ENCODE measurements around the gene CD53.

Gene CD53

GRCh38 chr1:110878993-110879392 lies 6.0 kb downstream of the CD53 start:
- ATAC-seq (replicated peaks; ENCODE audit: extremely low read depth, poor library complexity, severe bottlenecking) (no peak), DNase-seq (ENCODE audit: low spot score in 2 of 2) (no peak)
- Mint-ChIP-seq H3K4me3 (peak overlapping the region; percentile 77), H3K36me3 (ENCODE audit: insufficient read depth) (peaks cover 47% of the 10 kb centered on the region), H3K27ac (ENCODE audit: low read depth) (peak overlapping the region; percentile 94), H3K4me1 (peaks cover 80% of the 10 kb centered on the region), H3K27me3 (no peaks in the 10 kb centered on the region), H3K9me3 (no peaks in the 10 kb centered on the region)

GRCh38 chr1:110879758-110880606 lies 7.0 kb downstream of the CD53 start:
- H3K4me1 Mint-ChIP-seq: peaks cover 87% of the 10 kb centered on the region
- H3K9me3 Mint-ChIP-seq: no peaks in the 10 kb centered on the region
- DNase-seq (ENCODE audit: low spot score in 2 of 2): peak in 1 of 2 donors; percentile 36
- H3K36me3 Mint-ChIP-seq (ENCODE audit: insufficient read depth): peaks cover 43% of the 10 kb centered on the region
- peak overlapping the region; percentile 77 for H3K4me3 Mint-ChIP-seq
- H3K27ac Mint-ChIP-seq (ENCODE audit: low read depth): peak overlapping the region; percentile 94
- peak; percentile 62 for ATAC-seq (replicated peaks; ENCODE audit: extremely low read depth, poor library complexity, severe bottlenecking)
- H3K27me3 Mint-ChIP-seq: no peaks in the 10 kb centered on the region

DNA sequence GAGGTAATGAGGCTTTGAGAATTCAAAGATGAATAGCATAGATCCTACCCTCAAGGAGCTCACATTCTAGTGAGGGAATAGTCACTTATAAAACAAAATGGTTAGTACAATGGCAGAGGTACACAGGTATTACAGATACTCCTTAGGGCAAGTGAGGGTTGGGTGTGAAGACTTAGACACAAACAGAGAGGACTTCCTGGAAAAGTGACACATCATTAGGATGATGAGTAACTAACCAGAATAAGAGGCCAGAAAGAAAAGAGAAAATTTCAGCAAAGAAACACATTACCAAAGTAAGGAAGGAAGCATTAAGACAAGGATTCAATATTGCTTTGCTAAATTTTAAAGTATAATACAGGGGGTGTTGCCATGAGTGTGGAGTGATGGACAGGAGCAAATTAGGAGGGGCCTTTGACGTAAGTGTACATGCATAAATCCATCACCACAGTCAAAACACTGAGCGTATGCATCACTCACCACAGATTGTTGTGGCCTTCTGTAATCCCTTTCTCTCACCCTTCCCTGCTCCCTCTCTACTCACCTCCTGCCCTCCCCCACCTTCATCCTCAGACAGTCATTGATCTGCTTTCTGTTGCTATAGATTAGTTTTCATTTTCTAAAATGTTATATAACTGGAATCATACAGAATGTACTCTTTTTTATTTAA lies 7.9 kb downstream of the CD53 start:
- no peaks in the 10 kb centered on the region for H3K9me3 Mint-ChIP-seq
- peak in 1 of 2 donors; percentile 44 for DNase-seq (ENCODE audit: low spot score in 2 of 2)
- H3K4me1 Mint-ChIP-seq: peaks cover 82% of the 10 kb centered on the region
- peak overlapping the region; percentile 77 for H3K4me3 Mint-ChIP-seq
- ATAC-seq (replicated peaks; ENCODE audit: extremely low read depth, poor library complexity, severe bottlenecking): peak; percentile 78
- H3K36me3 Mint-ChIP-seq (ENCODE audit: insufficient read depth): peaks cover 38% of the 10 kb centered on the region
- no peaks in the 10 kb centered on the region for H3K27me3 Mint-ChIP-seq
- peak overlapping the region; percentile 94 for H3K27ac Mint-ChIP-seq (ENCODE audit: low read depth)

- H3K4me3 Mint-ChIP-seq: peak overlapping the region; percentile 68
- no peak for DNase-seq (ENCODE audit: low spot score in 2 of 2)
Measured at GRCh38 chr1:110888049-110888448, 15.1 kb downstream of the CD53 start.

GRCh38 chr1:110888641-110889040 lies 15.7 kb downstream of the CD53 start:
- Mint-ChIP-seq H3K27ac (ENCODE audit: low read depth) (no peak overlapping the region), H3K9me3 (no peaks in the 10 kb centered on the region), H3K27me3 (no peaks in the 10 kb centered on the region), H3K4me1 (peaks cover 95% of the 10 kb centered on the region), H3K4me3 (peak overlapping the region; percentile 68), H3K36me3 (ENCODE audit: insufficient read depth) (peaks cover 58% of the 10 kb centered on the region)
- DNase-seq (ENCODE audit: low spot score in 2 of 2): no peak
- ATAC-seq (replicated peaks; ENCODE audit: extremely low read depth, poor library complexity, severe bottlenecking): no peak

More at GRCh38 chr1:110888049-110888448, 15.1 kb downstream of the CD53 start:
- Mint-ChIP-seq H3K27me3 (no peaks in the 10 kb centered on the region), H3K4me1 (peaks cover 95% of the 10 kb centered on the region), H3K9me3 (no peaks in the 10 kb centered on the region), H3K36me3 (ENCODE audit: insufficient read depth) (peaks cover 56% of the 10 kb centered on the region), H3K27ac (ENCODE audit: low read depth) (peak overlapping the region; percentile 18)
- ATAC-seq (replicated peaks; ENCODE audit: extremely low read depth, poor library complexity, severe bottlenecking): no peak

DNA sequence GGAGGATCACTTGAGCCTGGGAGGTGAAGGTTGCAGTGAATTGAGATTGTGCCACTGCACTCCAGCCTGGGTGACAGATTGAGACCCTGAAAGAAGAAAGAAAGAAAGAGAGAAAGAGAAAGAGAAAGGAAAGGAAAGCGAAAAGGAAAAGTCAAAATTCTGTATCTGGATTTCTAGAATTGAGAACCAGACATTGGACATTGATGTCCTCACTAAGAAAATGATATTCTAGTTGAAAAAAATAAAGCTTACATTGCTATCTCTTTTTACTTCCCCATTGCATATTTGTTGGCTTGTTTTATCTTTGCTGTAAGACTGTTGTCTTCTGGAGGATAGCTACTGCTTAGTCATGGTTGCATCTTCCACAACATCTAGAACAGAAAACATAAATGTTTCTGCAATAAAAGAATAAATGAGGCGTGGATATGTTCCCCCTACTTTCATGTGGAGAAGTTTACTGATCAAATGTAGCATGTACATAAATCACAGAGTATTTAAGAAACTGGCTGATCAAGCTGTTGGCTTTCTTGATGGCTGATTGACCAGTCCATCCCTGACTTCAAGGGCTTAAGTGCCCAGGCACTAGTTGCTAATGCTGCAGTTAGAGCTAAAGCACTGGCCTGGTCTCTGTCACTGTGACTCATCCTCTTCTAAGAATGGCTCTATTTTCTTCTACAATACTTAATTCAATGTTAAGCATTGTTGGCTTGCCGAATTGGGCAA lies 17.7 kb downstream of the CD53 start:
- Mint-ChIP-seq H3K27me3 (no peaks in the 10 kb centered on the region), H3K27ac (ENCODE audit: low read depth) (peak overlapping the region; percentile 91), H3K9me3 (no peaks in the 10 kb centered on the region), H3K4me1 (peaks cover 99% of the 10 kb centered on the region), H3K4me3 (peak overlapping the region; percentile 68), H3K36me3 (ENCODE audit: insufficient read depth) (peaks cover 74% of the 10 kb centered on the region)
- DNase-seq (ENCODE audit: low spot score in 2 of 2): no peak
- ATAC-seq (replicated peaks; ENCODE audit: extremely low read depth, poor library complexity, severe bottlenecking): no peak

GRCh38 chr1:110893908-110894490 lies 21.1 kb downstream of the CD53 start:
- DNase-seq (ENCODE audit: low spot score in 2 of 2) (no peak), ATAC-seq (replicated peaks; ENCODE audit: extremely low read depth, poor library complexity, severe bottlenecking) (no peak)
- H3K27me3 Mint-ChIP-seq: no peaks in the 10 kb centered on the region
- H3K27ac Mint-ChIP-seq (ENCODE audit: low read depth): peak overlapping the region; percentile 91
- H3K36me3 Mint-ChIP-seq (ENCODE audit: insufficient read depth): peaks cover 85% of the 10 kb centered on the region
- peak overlapping the region; percentile 62 for H3K4me3 Mint-ChIP-seq
- no peaks in the 10 kb centered on the region for H3K9me3 Mint-ChIP-seq
- peaks cover 91% of the 10 kb centered on the region for H3K4me1 Mint-ChIP-seq

- Mint-ChIP-seq H3K4me1 (peaks cover 74% of the 10 kb centered on the region), H3K27ac (ENCODE audit: low read depth) (peak overlapping the region; percentile 90), H3K9me3 (no peaks in the 10 kb centered on the region), H3K36me3 (ENCODE audit: insufficient read depth) (peaks cover 93% of the 10 kb centered on the region), H3K27me3 (no peaks in the 10 kb centered on the region), H3K4me3 (peak overlapping the region; percentile 60)
- ATAC-seq (replicated peaks; ENCODE audit: extremely low read depth, poor library complexity, severe bottlenecking): peak; percentile 84
- no peak for DNase-seq (ENCODE audit: low spot score in 2 of 2)
Measured at GRCh38 chr1:110896090-110896489, 23.1 kb downstream of the CD53 start.

- H3K4me3 Mint-ChIP-seq: no peak overlapping the region
- no peaks in the 10 kb centered on the region for H3K27me3 Mint-ChIP-seq
- H3K9me3 Mint-ChIP-seq: no peaks in the 10 kb centered on the region
- peak; percentile 34 for ATAC-seq (replicated peaks; ENCODE audit: extremely low read depth, poor library complexity, severe bottlenecking)
- H3K36me3 Mint-ChIP-seq (ENCODE audit: insufficient read depth): peaks cover 84% of the 10 kb centered on the region
- H3K4me1 Mint-ChIP-seq: peaks cover 68% of the 10 kb centered on the region
- H3K27ac Mint-ChIP-seq (ENCODE audit: low read depth): peak overlapping the region; percentile 90
- DNase-seq (ENCODE audit: low spot score in 2 of 2): no peak
Measured at GRCh38 chr1:110897681-110898080, 24.7 kb downstream of the CD53 start.

DNA sequence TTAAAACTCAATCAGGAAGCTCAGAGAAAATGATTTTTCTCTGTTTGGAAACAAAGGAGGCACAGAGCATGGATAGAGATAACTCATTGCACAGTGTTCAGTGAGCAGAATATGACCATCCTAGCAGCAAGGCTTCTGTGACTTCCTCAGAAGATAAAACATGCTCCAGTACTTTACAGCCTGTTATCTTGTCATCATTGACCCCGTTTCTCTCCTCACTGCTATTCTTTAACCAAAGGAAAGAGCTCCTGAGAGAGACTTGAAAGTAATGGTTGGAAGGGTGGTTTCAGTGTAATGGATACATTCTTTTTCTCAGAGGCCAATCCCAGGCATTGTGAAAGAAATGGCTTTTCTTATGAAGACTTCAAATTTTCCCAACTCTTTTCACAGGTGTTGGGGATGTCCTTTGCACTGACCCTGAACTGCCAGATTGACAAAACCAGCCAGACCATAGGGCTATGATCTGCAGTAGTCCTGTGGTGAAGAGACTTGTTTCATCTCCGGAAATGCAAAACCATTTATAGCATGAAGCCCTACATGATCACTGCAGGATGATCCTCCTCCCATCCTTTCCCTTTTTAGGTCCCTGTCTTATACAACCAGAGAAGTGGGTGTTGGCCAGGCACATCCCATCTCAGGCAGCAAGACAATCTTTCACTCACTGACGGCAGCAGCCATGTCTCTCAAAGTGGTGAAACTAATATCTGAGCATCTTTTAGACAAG lies 25.9 kb downstream of the CD53 start:
- Mint-ChIP-seq H3K4me1 (peaks cover 60% of the 10 kb centered on the region), H3K9me3 (no peaks in the 10 kb centered on the region), H3K36me3 (ENCODE audit: insufficient read depth) (peaks cover 76% of the 10 kb centered on the region), H3K27ac (ENCODE audit: low read depth) (peak overlapping the region; percentile 64), H3K27me3 (no peaks in the 10 kb centered on the region), H3K4me3 (no peak overlapping the region)
- ATAC-seq (replicated peaks; ENCODE audit: extremely low read depth, poor library complexity, severe bottlenecking) (no peak), DNase-seq (ENCODE audit: low spot score in 2 of 2) (no peak)

DNA sequence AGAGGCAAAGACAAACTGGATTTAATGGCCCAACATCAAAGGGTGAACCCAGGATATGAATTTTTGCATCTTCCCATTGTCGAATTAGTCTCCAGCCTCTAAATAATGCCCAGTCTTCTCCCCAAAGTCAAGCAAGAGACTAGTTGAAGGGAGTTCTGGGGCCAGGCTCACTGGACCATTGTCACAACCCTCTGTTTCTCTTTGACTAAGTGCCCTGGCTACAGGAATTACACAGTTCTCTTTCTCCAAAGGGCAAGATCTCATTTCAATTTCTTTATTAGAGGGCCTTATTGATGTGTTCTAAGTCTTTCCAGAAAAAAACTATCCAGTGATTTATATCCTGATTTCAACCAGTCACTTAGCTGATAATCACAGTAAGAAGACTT lies 26.5 kb downstream of the CD53 start:
- no peak for ATAC-seq (replicated peaks; ENCODE audit: extremely low read depth, poor library complexity, severe bottlenecking)

More for the DNA sequence above, 26.5 kb downstream of the CD53 start:
- no peak for DNase-seq (ENCODE audit: low spot score in 2 of 2)
- H3K36me3 Mint-ChIP-seq (ENCODE audit: insufficient read depth): peaks cover 73% of the 10 kb centered on the region
- peaks cover 5% of the 10 kb centered on the region for H3K9me3 Mint-ChIP-seq
- peak overlapping the region; percentile 64 for H3K27ac Mint-ChIP-seq (ENCODE audit: low read depth)
- H3K4me1 Mint-ChIP-seq: peaks cover 60% of the 10 kb centered on the region
- H3K27me3 Mint-ChIP-seq: no peaks in the 10 kb centered on the region
- H3K4me3 Mint-ChIP-seq: no peak overlapping the region

Data from central memory CD8-positive, alpha-beta T cell (primary cell).